Measurements from ENCODE around the gene NOTCH1.

NOTCH1 gene

DNA sequence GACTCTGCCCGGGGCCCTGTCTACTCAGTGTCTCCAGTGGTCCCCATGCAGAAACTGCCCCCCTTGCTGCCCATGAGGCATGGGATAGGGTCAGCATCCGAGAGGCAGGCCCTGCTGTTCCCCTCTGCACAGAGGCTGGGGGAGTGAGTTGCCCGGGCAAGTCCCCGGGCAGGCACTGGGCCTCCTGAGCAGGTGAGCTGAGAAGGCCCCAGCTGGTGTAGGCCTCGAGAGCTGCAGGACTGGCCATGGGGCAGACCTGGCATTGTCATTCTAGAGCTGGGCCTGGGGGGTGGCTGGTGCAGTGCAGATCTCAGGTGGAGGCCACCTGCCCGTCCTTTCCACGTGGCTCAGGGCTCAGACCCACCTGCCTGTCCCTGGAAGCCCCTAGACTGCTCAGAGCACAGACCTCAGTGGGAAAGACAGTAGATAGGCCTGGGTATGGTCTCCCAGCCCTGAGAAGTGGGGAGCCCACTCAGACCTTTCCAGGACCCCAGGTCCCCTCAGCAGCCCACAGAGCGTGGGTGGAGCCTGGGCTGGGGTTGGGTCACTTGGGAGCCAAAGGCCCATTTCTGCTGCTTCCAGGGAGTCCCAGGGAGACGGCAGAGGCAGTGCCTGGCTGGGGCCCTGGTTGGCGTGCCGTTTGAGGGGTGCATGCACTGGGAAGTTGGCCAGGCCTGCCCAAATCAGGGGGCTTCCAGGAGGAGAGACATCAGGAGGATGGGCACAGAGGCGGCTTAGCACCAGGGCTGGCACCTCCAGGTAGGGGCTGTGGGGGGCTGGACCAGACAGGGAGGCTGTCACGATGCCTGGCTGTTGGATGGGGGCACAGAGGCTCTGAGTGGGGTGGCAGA is 4.8 kb upstream of the NOTCH1 start:
- no peak for FAIRE-seq
- TF ChIP-seq POLR2A (IDR thresholded peaks at IDR 0.05; ENCODE audit: low read depth, low read length), result no peak
- DNase-seq (ENCODE audit: insufficient read length, low spot score), result no peak

DNA sequence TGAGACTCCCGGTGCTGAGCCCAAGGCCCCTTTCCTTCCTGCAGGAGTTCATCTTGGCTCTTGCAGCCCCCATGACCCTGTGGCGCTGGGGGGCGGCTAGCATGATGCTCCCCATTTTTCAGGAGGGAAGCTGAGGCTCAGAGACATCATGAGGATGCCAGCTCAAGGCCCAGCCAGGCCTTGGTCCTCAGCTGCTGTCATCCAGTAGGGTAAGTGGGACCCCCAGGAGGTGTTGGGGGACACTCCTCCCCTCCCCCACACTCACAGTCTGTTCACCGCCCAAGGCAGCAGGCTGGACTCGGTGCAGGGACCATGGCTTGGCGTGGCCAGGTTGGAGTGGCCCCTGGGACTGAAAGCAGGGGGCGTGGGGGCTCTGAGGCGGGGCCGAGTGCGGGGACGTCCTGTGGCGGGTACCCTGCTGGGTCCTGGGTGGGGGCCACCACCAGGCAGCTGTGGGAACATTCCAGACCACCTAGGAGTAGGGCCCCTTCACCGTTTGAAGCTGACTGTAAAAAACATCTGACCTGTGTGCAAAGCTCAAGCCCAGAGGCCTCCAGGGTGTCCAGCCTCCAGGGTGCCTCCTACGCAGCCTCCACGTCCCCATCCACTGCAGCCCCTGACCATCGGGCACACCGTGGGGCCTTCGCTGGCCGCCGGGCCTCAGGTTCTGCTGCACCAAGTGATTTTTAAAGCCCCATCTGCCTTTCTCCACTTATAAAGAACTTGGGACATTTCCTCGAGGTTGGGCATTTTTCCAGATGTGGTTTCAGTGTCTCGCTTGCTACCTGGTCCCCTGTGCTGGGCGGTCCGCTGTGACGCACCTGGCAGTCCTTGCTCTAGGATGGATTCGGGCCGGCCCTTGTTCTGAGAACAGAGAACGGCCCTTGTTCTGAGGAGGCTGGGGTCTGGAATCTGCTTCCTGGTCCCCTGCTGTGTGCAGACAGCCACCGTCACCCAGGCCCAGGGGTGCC is 3.4 kb upstream of the NOTCH1 start:
- no peak for TF ChIP-seq POLR2A (IDR thresholded peaks at IDR 0.05; ENCODE audit: low read depth, low read length)
- no peak for DNase-seq (ENCODE audit: insufficient read length, low spot score)
- no peak for FAIRE-seq

- TF ChIP-seq POLR2A (IDR thresholded peaks at IDR 0.05; ENCODE audit: low read depth, low read length), result no peak
- no peak for FAIRE-seq
- DNase-seq (ENCODE audit: insufficient read length, low spot score), result no peak
Observed at GRCh38 chr9:136547508-136548215, 1.8 kb upstream of the NOTCH1 start.

DNA sequence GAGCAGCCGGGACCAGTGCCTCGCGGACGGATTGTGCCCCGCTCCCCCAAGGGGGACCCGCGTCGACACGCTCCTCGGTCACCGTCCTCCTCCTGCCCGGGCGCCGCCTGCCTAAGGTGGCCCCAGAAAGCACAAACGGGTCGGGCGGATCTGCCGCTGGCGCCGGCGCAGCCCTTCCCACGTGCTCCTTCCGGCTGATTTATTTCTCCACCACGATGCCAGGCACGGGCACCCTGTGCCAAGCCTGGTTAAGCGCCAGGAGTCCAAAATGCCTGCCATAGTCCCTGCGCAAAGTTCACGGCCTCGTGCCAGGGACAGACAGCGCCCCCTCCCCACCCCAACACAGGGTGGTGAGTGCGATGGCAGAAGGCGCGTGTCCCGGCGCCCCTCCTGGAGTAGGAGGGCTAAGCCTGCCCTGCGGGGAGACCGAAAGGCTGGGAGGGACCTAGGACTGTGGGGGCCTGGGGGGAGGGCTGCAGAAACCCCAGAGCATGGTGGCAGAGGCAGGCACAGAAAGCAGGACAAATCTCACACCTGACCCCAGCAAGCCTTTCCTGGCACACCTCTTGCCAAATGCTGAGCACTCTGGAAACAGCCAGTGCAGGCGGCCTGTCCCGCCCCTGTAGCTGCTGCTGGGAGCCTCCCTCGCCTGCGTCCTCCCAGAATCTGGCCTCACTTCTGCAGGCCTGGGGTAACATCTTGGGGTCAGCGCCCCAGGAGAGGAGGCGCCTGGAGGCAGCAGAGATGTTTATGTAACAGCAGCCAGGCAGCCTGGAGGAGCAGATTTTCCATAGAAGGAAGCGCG is 1.1 kb upstream of the NOTCH1 start:
- FAIRE-seq (peak; percentile 15), DNase-seq (ENCODE audit: insufficient read length, low spot score) (peak; percentile 90)
- TF ChIP-seq POLR2A (IDR thresholded peaks at IDR 0.05; ENCODE audit: low read depth, low read length), result peak; percentile 35

GRCh38 chr9:136545692-136545964 is 220 bp downstream of the NOTCH1 start:
- FAIRE-seq, result no peak
- no peak for DNase-seq (ENCODE audit: insufficient read length, low spot score)
- TF ChIP-seq POLR2A (IDR thresholded peaks at IDR 0.05; ENCODE audit: low read depth, low read length), result no peak

GRCh38 chr9:136544964-136545691 is 720 bp downstream of the NOTCH1 start:
- DNase-seq (ENCODE audit: insufficient read length, low spot score) (peak; percentile 71), FAIRE-seq (no peak)
- no peak for TF ChIP-seq POLR2A (IDR thresholded peaks at IDR 0.05; ENCODE audit: low read depth, low read length)

GRCh38 chr9:136544548-136544963 is 1.3 kb downstream of the NOTCH1 start:
- FAIRE-seq (no peak), DNase-seq (ENCODE audit: insufficient read length, low spot score) (peak; percentile 76)
- no peak for TF ChIP-seq POLR2A (IDR thresholded peaks at IDR 0.05; ENCODE audit: low read depth, low read length)

- no peak for DNase-seq (ENCODE audit: insufficient read length, low spot score)
- no peak for TF ChIP-seq POLR2A (IDR thresholded peaks at IDR 0.05; ENCODE audit: low read depth, low read length)
- no peak for FAIRE-seq
Observed at GRCh38 chr9:136543830-136544547, 1.9 kb downstream of the NOTCH1 start.

DNA sequence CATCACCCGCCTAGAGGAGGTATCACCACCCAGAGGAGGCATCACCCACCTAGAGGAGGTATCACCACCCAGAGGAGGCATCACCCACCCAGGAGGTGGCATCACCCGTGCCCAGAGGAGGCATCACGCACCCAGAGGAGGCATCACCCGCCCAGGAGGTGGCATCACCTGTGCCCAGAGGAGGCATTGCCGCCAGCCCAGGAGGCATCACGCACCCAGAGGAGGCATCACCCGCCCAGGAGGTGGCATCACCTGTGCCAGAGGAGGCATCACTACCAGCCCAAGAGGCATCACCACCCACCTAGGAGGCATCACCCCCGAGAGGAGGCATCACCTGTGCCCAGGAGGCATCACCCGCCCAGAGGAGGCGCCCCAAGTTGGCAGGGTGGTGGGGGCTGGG is 2.6 kb downstream of the NOTCH1 start:
- no peak for TF ChIP-seq POLR2A (IDR thresholded peaks at IDR 0.05; ENCODE audit: low read depth, low read length)
- FAIRE-seq, result no peak
- DNase-seq (ENCODE audit: insufficient read length, low spot score), result no peak

- TF ChIP-seq POLR2A (IDR thresholded peaks at IDR 0.05; ENCODE audit: low read depth, low read length), result no peak
- no peak for FAIRE-seq
- no peak for DNase-seq (ENCODE audit: insufficient read length, low spot score)
Observed at GRCh38 chr9:136542241-136543040, 3.4 kb downstream of the NOTCH1 start.

GRCh38 chr9:136541709-136542108 is 4.1 kb downstream of the NOTCH1 start:
- DNase-seq (ENCODE audit: insufficient read length, low spot score) (no peak), FAIRE-seq (no peak)
- no peak for TF ChIP-seq POLR2A (IDR thresholded peaks at IDR 0.05; ENCODE audit: low read depth, low read length)

Measured in H54 (cell line).